ENCODE data around the gene MAML3.

The MAML3 gene

DNA sequence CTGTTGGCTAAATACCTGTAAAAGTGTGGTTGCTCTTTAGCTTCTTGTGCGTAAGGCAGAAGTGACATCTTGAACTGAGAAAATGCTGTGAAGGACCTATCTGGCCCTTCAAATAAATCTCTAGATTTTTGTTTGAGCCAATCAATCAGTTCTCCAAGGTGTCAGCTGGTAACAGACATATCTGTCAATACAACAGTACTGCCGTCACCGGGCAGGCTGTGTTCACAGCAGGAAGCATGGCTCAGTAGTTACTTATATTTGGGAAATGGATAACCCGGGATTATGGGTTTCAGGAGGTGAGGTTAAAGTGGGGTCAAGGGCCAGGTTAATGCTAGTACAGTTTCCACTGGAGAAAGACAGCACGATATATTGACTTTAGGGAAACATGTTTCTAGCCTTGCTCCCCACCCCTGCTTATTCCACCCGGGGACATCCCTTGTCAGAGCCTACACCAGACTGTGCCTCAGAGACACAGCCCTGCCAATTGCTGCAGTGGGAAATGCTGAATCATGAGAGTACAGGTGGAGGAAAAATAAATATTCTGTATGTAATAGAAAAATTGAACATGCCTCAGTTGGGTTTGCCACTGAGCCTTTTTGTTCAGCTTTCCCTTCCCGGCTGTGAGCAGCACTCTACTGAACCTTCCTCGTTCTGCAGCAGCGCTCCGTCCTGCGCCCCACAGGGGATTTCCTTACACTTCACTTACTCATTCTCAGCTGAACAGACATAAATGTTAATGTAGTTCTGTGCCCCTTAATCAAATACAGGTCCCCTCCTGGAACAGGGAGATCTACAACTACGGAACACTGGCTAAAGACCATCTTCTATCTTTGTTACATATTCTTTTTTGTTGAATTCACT, 367.3 kb downstream of the MAML3 start:
- DNase-seq (ENCODE audit: low read depth in 2 of 2) = no peak

DNA sequence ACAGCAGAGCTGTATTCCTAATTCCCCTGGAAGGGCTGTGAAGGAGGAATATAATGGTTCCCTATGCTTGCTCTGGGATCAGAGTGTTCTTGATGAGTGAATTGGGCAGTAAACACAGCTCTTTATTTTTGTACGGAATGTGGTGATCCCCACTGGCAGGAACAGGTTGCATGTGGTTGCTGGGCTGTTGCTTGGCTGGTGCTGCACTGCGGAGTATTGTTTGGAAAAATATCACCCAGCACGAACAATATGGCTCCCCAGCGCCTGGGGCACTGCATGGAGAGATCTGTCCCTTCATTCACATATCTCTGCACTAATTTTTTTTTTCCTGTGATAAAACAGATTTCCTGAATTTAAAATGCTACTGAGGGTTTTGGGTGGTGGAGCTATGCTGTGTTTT, 368.6 kb downstream of the MAML3 start:
- no peak for DNase-seq (ENCODE audit: low read depth in 2 of 2)

DNA sequence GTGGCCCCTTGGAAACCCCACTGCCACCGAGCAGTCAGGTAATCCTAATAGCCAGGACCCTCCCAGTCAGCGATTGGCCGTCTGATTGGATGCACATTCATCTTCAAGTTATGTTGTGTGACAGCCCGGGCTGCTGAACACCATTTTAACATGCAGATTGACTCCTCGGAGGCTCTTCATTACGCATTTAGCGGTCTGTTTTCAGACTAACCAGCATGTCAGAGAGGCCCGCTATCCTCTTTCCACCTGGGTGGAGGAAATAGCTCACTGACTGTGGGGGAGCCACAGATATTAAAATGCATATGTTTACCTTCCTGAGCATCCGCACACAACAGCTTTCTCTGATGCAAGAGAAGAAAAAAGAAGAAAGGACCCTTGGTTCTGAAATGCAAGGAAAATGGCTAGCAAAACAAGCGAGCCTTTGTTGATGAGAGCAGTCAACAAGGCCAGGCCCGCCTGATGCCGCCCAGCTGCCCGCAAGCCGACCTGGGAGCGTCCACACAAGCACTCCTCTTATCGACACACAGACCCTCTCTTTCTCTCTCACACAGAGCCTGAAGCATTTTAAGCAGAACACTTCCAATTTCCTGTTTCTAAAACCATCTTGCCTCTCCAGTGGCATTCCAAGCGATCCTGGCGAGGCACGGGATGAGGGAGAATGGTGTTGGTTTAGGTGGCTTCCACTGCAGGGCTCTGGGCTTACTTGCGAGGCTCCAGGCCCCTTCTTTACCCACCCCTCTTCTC, 370.1 kb downstream of the MAML3 start:
- no peak for DNase-seq (ENCODE audit: low read depth in 2 of 2)

DNA sequence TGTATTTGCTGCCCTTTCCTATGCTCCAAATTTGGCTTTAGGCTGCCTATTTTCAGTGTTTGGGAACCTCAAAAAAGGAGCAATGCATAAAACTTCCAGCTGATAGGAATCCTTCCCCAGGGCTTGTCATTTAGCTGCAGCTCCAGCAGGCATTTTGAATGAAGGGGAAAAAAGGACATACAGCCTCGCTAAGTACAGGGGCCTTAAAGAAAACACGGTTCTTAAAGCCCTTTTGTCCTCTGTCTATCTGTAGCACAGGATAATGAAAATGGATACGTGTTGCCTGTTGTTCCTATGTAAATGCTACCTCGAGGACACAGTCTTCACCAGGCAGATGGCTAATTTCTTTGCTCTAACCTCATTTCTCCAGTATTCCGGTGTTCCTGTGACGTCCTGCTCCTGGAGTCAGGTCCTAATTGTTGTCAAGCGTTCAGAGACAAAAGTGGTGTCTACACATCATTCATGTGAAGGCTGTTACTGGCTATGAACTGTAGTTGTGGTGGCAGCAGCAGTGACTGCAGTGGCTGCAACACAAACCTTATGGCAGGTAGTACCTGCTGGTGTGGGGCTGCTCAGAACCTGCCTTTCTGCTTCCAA, 371.0 kb downstream of the MAML3 start:
- no peak for DNase-seq (ENCODE audit: low read depth in 2 of 2)

DNA sequence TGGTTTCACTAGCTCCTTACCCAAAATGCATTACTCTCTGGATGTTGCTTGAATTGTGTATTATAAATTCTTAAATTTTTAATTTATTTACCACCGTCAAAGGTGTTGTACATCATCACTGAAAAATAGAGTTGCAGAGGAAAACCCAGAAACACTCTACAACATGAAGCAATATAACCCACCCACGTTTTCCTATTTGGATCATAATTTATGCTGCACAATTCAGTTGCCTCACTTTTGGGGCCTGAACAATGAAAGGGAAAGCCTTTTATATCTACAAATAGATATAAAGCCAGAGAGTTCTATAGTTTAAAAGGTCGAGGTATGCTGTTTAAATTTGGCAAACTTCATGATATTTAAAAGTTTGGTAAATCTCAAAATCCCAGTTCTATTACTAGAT, 372.9 kb downstream of the MAML3 start:
- no peak for DNase-seq (ENCODE audit: low read depth in 2 of 2)

DNA sequence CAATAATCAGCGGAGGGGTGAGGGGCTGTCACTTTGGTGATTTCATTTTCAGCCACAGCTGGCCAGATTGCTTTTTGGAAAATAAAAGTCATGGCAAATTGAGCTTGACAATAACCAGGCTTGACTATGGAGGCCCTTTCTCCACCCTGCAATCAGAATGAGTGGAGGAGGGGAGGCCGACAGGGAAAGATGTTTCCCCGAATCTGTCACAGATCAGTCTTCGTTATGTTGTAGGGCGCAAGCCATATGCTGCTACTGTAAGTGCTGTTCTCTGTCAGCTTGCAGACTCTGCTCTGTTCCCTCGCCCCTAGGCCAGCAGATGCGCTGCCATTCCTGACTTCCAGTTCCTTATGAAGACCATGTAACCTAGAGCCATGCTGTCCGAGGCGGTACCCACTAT, 374.3 kb downstream of the MAML3 start:
- DNase-seq (ENCODE audit: low read depth in 2 of 2) = no peak

DNA sequence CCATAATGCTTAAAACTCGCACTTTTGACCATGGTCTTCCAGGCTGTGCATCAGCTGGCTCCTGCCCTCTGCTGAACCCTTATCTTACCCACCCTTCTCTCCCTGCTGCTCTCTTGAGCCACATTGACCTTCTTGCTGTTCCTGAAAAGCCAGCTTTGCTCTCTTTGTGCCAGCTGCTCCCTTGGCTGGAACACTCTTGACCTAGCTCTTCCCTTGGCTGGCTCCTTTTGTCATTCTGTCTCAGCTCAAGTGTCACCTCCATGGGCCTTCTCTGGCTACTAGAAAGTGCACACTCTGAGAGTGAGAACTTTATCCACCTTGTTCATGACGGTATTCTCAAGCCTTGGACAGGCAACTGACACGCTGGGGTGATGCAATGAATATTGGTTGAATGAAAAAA, 376.2 kb downstream of the MAML3 start:
- no peak for DNase-seq (ENCODE audit: low read depth in 2 of 2)

DNA sequence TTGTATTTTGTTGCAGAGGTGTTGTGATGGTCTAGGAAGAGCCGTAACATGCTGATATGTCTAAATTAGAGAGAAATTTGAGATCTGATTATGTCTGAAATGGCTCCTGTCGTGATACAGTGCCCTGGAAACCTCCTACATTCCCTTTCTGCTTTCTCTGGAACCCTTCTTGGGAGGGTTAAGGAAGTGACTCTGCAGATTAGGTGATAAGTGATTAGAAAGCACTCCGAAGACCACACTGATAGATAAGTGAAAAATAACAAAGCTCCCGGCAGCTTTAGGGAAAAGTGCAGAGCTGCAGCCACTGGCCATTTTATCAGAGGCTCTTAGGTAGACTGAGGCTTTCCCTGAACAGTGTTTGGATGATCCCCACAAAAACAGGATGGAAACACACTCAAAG, 377.7 kb downstream of the MAML3 start:
- no peak for DNase-seq (ENCODE audit: low read depth in 2 of 2)

DNA sequence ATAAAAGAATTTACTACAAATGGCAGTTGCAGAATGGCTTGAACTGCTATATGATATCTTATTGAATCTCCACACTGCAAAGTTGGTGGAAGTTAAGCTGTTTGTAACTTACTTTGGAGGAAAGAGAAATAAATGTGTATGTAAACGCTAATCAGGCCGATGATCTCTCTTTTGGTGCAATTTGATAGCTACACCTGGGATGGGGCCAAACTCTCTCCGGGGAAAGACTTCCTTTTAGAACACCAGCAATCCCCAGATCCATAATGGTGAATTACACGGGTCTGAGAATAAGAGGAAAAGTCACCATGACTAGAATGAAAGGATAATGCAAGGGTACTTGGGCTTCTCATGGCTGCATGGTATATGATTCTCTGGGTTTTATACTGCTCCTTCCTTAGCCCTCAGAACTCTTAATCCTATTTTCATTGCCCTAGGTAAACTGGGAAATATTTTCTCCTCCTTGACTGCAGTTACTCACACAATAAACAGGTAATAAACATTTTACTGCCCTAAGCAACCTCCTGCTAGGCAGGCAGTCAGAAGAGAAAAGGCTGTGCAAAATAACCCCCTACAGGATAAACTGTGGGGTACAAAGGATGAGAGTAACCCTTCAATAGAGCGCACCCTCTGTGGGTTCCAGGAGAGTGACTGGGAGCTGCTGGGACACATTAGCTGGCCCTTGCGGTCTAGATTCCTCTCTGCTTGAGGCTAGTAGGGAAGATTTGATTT, 379.1 kb downstream of the MAML3 start:
- DNase-seq (ENCODE audit: low read depth in 2 of 2) = no peak

DNA sequence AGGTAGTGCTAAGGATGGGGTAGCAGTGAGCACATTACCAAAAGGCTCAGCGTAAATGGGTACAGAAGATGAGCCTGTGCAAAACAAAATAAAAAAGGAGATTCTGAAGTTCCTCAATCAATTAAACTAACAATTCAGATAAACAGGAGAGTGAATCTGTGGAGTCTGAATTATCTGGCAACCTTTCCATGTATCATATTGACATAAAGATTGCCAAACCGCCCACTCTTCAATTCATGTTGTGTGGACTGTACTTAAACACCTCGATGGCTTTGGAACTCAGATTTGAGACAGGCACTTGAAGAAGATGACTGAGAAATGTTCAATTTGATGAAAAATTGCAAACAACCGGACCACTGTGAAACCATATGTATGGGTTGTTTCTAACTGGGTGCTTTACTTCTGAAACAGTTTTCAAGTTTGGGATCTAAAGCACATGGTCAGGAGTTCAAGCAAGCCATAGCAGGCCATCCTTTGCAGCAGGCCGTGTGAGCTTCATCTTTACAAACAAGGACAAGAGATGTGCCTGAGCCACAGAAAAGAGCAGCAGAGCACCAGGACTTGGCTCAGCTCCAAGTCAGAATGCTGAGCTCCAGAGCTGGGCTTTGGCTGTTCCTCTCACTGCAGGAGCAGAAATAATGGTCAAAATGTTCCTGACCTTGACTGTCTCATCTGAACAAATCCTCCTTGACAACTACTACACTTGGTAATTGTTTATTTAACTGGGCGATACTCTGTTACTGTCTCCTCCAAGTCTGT, 380.2 kb downstream of the MAML3 start:
- DNase-seq (ENCODE audit: low read depth in 2 of 2) = no peak

DNA sequence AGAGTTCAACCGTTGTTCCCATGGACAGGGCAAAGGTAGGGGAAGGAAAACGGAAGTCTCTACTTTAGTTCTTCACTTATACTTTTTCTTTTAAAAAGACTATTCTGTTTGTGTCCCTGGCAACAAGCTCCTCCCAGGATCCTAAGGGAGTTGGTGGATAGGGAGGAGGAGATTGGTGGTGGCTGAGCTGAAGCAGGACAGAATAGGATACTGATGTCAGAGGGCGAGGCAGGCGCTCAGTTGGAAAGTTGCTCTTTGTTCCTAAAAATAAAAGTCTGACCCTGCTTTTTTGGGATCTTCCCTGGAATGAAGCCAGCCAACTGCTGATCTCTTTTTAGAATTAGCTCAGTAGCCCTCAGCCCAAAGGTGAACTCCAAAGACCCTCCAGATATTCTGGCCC, 383.6 kb downstream of the MAML3 start:
- no peak for DNase-seq (ENCODE audit: low read depth in 2 of 2)

DNA sequence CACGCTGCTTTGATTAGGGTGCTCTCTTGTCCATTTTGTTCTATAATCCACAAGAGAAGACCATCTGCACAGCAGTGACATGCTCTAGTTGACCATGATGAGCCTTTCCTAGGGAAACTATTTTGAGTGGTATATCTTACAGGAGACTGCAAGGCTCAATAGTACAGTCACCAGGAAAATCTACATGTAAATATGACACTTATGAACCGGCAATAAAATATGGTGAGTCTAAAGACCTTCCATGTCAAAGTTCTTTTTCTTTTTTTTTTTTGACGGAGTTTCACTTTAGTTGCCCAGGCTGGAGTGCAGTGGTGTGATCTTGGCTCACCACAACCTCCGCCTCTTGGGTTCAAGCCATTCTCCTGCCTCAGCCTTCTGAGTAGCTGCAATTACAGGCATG, 384.6 kb downstream of the MAML3 start:
- no peak for DNase-seq (ENCODE audit: low read depth in 2 of 2)

DNA sequence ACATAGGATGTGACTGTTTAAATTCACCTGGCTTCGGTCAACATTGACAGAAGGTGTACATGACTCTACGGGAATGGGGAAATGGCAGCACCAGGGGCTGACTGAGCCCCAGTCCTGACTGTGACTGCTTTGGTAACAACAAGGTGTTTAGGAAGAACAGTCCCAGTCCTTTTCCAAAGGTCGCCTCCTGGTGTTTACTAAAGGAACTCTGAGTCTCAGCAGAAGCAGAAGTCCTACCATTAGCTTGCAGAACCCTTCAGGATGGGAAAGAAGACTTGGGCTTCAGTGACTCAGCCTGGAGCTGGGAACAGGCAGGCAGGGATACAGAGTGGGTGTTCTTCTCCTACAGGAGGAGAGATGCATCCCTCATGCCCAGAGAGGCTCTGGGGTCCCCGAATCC, 385.1 kb downstream of the MAML3 start:
- no peak for DNase-seq (ENCODE audit: low read depth in 2 of 2)

DNA sequence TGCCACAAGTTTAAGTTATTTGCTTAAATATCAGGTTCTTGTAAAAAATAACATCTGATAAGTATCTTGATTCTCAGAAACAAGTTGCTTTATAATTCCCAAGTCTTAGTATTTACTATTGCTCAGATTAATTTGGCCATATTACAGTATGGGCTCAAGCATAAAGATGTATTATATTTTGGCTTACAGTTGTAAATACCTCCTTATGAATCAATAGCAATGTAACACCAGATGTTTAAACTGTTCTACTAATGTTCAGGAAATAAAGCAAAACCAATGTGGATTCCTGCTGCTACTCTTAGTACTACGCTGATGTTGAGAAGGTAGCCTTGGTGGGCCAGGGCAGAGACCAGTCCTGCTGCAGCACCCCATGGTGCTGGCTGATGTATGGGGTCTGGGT, 385.6 kb downstream of the MAML3 start:
- no peak for DNase-seq (ENCODE audit: low read depth in 2 of 2)

DNA sequence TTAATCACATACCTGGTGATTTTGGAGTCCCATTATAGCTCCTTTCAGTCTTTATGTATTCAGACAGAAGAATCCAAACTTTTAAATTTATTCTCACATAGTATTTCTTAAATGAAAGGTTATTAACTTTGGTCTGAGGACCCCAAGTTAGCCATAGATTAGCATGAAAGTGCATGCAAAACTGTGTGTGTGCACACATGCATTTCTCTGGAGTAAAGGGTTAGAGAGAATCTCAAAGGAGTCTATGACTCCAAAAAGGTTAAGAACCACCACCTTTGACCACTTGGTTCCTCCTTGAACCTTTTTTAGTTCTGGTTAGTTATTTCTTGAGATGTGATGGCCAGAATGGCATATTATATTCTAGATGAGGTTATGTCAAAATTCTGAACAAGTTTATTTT, 386.4 kb downstream of the MAML3 start:
- DNase-seq (ENCODE audit: low read depth in 2 of 2) = no peak

DNA sequence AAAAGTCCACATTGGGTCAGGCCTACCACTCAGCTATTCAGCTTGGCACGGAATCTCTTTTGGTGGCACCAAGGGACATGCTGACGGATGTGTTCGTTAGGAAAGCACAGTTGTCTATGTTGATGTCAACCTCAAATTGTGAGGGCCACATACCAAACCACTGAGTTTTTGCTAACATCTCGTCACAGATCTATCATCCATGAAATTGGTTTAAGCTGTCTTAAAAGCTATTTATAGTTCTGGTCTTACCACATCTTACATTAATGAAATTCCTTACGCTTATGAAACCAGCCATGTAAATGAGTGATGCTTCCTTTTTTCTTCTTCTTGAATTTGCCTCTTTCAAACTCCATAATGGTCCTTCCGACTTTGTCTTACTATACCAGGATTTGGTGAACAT, 386.8 kb downstream of the MAML3 start:
- no peak for DNase-seq (ENCODE audit: low read depth in 2 of 2)

DNA sequence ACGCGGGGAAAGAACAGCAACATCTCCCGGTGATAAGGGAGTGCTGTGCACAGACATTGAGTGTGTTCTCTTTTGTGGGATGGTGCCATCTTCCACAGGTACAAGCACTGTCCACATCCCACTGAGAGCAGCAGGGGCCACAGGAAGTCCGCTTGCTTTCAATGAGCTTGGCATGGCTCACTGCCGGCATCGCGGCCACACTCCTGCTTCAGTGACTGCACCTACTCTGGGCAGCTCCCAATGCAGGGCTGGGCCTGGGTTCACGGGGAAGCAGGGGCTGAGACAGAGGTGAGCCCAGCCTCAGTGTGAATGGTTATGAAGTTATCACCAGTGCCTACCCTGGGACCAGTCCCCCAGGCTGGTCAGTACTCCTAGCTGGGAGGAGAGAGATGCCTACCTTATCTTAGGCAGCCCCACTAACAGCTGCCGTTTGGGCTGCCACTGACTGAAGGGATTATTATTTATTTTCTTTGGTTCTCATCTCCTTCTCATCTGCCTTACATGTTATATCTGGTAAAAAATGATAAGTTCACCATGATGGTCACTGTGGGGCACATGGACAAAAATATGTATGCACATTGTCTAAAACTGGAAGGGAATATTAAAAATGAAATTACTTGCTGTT, 389.2 kb downstream of the MAML3 start:
- no peak for DNase-seq (ENCODE audit: low read depth in 2 of 2)

DNA sequence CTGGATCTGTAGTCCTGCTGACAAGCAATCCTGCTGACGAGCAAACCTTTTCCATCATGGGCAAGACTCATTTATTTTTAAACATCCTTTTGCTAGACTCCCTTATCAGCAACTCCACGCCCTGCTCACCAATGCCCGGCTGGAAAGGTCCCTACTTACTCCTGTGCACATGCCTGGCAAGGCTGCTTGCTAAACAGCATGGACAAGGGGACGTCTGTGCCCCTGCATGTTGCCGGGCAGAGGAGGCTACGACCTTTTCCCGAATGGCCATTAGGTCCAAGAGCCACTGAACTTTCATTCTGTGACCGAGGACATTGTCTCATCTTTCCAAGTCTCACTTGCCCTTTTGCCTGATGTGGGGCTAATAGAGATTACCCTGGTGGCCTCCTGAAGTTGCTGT, 389.8 kb downstream of the MAML3 start:
- DNase-seq (ENCODE audit: low read depth in 2 of 2) = no peak

DNA sequence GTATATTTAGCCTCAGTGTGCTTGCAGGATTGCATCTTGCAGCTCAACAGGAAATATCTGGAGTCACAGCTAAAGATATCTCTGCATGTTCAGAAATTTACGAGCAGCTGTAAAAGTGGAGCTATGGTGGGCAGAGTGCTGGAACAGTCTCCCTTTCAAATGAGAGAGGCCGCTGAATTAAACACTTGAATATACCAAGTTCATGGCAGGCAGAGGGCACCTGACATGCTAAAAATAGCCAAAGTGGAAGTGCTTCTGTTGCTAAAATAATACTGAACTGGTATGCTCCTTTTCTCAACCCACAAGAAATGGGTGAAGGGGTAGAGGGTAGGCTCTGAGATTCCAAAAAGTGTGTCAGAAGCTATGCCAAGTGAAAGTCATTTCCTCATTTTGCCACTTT, 390.3 kb downstream of the MAML3 start:
- DNase-seq (ENCODE audit: low read depth in 2 of 2) = no peak

DNA sequence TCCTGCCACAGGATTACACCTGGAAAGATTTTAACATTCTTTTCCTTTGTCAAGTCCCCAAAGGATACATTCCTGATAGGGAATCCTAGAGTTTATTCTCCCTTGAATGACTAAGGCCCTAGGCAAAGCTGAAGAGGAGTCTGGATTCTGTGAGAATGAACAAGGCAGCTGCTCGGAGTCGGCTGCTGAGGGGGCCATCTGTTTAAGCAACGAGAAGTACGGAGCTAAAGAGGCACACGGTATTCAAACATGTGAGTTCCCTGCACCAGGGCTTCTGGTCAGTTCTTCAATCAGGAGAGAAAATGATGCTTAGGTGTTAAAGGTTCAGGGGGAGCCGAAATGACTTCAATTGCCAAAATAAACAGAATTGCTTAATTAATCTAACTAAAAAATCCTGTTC, 390.8 kb downstream of the MAML3 start:
- DNase-seq (ENCODE audit: low read depth in 2 of 2) = no peak

DNA sequence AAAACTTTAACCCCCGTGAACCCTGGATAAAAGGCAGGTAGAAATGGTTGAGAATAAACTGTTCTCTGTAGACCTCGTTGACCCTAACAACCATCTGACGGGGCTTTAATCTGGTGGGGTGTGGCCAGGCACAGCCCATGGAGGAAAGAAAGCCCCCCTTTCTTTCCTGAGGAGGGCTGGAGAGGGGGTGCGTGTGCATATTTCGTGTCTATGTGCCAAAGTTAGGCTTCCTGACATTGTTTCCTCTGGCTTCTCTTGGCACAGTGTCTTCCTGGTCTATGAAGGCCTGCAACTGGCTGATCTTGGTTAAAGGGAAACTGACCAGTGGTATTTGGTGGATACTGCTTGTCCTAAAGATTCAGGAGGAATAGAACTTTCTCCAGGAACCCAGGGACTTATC, 391.3 kb downstream of the MAML3 start:
- no peak for DNase-seq (ENCODE audit: low read depth in 2 of 2)

Data from stimulated activated CD4-positive, alpha-beta T cell treated with anti-CD3 and anti-CD28 coated beads, Interleukin-1b, Interleukin-23, amount 100 ng/mL, for 1 hour (primary cell).